ENCODE results near the gene TAF8.

DNA sequence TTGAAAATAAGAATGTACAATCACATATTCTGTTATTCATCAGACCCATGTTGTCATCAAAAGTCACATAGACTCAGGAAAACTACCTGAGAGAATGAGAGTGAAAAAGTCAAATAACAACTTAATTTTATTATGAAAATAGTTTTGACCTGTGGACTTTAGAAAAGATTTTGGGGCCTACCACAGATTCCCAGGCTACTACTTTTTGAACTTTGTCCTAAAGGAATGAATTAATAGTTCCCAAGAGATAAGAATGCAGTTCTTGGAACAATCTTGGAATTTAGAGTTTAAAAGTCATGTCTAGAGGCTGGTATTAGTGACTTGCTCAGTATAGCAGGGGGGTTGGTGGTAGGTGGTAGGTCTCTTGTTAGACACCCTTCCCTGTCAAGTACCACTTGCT lies 3.3 kb downstream of the TAF8 start:
- TF ChIP-seq, protein P1, sequence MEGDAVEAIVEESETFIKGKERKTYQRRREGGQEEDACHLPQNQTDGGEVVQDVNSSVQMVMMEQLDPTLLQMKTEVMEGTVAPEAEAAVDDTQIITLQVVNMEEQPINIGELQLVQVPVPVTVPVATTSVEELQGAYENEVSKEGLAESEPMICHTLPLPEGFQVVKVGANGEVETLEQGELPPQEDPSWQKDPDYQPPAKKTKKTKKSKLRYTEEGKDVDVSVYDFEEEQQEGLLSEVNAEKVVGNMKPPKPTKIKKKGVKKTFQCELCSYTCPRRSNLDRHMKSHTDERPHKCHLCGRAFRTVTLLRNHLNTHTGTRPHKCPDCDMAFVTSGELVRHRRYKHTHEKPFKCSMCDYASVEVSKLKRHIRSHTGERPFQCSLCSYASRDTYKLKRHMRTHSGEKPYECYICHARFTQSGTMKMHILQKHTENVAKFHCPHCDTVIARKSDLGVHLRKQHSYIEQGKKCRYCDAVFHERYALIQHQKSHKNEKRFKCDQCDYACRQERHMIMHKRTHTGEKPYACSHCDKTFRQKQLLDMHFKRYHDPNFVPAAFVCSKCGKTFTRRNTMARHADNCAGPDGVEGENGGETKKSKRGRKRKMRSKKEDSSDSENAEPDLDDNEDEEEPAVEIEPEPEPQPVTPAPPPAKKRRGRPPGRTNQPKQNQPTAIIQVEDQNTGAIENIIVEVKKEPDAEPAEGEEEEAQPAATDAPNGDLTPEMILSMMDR (IDR thresholded peaks at IDR 0.05): no peak
- TF ChIP-seq POLR2A (IDR thresholded peaks at IDR 0.05): no peak

Measured in suprapubic skin (tissue), 3 donors.